ENCODE results near the gene CDH4.

GRCh38 chr20:61259741-61260140 is 7.7 kb downstream of the CDH4 start:
- TF ChIP-seq, protein P1, sequence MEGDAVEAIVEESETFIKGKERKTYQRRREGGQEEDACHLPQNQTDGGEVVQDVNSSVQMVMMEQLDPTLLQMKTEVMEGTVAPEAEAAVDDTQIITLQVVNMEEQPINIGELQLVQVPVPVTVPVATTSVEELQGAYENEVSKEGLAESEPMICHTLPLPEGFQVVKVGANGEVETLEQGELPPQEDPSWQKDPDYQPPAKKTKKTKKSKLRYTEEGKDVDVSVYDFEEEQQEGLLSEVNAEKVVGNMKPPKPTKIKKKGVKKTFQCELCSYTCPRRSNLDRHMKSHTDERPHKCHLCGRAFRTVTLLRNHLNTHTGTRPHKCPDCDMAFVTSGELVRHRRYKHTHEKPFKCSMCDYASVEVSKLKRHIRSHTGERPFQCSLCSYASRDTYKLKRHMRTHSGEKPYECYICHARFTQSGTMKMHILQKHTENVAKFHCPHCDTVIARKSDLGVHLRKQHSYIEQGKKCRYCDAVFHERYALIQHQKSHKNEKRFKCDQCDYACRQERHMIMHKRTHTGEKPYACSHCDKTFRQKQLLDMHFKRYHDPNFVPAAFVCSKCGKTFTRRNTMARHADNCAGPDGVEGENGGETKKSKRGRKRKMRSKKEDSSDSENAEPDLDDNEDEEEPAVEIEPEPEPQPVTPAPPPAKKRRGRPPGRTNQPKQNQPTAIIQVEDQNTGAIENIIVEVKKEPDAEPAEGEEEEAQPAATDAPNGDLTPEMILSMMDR (IDR thresholded peaks at IDR 0.05; ENCODE audit: borderline replicate concordance, extremely low read depth, low read length, poor library complexity, severe bottlenecking), result no peak
- no peak for TF ChIP-seq EZH2 (IDR thresholded peaks at IDR 0.05; ENCODE audit: borderline replicate concordance, low read depth, low read length, severe bottlenecking)
